IMR-90 (cell line): ENCODE measurements around the gene NBEAL1. TPM values are rescaled to one million over a fixed set of nuclear protein-coding genes. Genes with fewer than 3 reads are reported as not detected.

Experiments
- ATAC-seq: fragments of 200-7000 bp; cut with Tn5 transposase; 2 replicates; pipeline ENCODE4 v1.9.1; 2020; ENCODE audit warnings: low read depth, mild to moderate bottlenecking, moderate library complexity
- BruUV-seq: library from RNA; stranded (reverse); fragments of 400-500 nt; replicated peaks from 2 replicates; lab custom pipeline; 2021; lab: Mats Ljungman, UMichigan
- CTCF ChIA-PET: fragments of 300-600 bp; formaldehyde crosslinking; extraction: SDS; loops from one replicate; lab custom pipeline; 2021; ENCODE audit warnings: antibody characterized with exemption; lab: Yijun Ruan, JAX
- POLR2A ChIA-PET: fragments of 300-600 bp; sonication (Branson Sonifier 250); formaldehyde crosslinking; loops from one replicate; lab custom pipeline; 2022; ENCODE audit warnings: antibody characterized with exemption; ENCODE audit not compliant: unreplicated experiment; lab: Charles Lee
- DNase-seq: peaks from one replicate; pipeline ENCODE4 v3.0.0; 2013
- H2AFZ ChIP-seq: replicated peaks from 2 replicates; pipeline ENCODE3; 2013; ENCODE audit warnings: low read length, mild to moderate bottlenecking; ENCODE audit not compliant: poor library complexity
- H2AK5ac ChIP-seq: 2 replicates; pipeline ENCODE4 v1.6.1; 2013; ENCODE audit warnings: low read depth, low read length, inconsistent platforms
- H2AK9ac ChIP-seq: replicated peaks from 2 replicates; pipeline ENCODE3; 2013; ENCODE audit warnings: mild to moderate bottlenecking, low read depth, low read length, moderate library complexity; ENCODE audit not compliant: poor library complexity
- H2BK120ac ChIP-seq: 2 replicates; pipeline ENCODE4 v1.6.1; 2013; ENCODE audit warnings: low read depth, low read length, inconsistent platforms
- H2BK15ac ChIP-seq: 3 replicates; pipeline ENCODE4 v1.6.1; 2013; ENCODE audit warnings: low read depth, low read length, inconsistent platforms
- H2BK20ac ChIP-seq: 2 replicates; pipeline ENCODE4 v1.6.1; 2013; ENCODE audit warnings: low read depth, mild to moderate bottlenecking, inconsistent platforms, low read length, moderate library complexity
- H2BK5ac ChIP-seq: 2 replicates; pipeline ENCODE4 v1.6.1; 2013; ENCODE audit warnings: mild to moderate bottlenecking, low read depth, low read length, inconsistent platforms; ENCODE audit not compliant: poor library complexity, severe bottlenecking
- H3K14ac ChIP-seq: replicated peaks from 2 replicates; pipeline ENCODE4 v1.6.1; 2013; ENCODE audit warnings: low read depth, low read length, inconsistent platforms
- H3K18ac ChIP-seq: 2 replicates; pipeline ENCODE4 v1.6.1; 2013; ENCODE audit warnings: low read depth, low read length, control low read depth
- H3K23ac ChIP-seq: 2 replicates; pipeline ENCODE4 v1.6.1; 2013; ENCODE audit warnings: low read depth, low read length, inconsistent platforms
- H3K27ac ChIP-seq: 2 replicates; pipeline ENCODE4 v1.5.1; 2013; ENCODE audit warnings: mild to moderate bottlenecking, control low read depth, low read length; ENCODE audit not compliant: insufficient read depth
- H3K27me3 ChIP-seq: 2 replicates; pipeline ENCODE4 v1.6.1; 2013; ENCODE audit warnings: low read length; ENCODE audit not compliant: control insufficient read depth, insufficient read depth
- H3K36me3 ChIP-seq: 2 replicates; pipeline ENCODE4 v1.6.1; 2013; ENCODE audit warnings: low read length, mixed read lengths; ENCODE audit not compliant: control insufficient read depth, insufficient read depth
- H3K4ac ChIP-seq: 2 replicates; pipeline ENCODE4 v1.6.1; 2013; ENCODE audit warnings: low read depth, low read length, inconsistent platforms
- H3K4me1 ChIP-seq: 2 replicates; pipeline ENCODE4 v1.6.1; 2013; ENCODE audit warnings: low read length, mixed read lengths; ENCODE audit not compliant: control insufficient read depth, insufficient read depth
- H3K4me2 ChIP-seq: 2 replicates; pipeline ENCODE4 v1.6.1; 2013; ENCODE audit warnings: low read depth, mild to moderate bottlenecking, control low read depth, low read length, moderate library complexity
- H3K4me3 ChIP-seq: 2 replicates; pipeline ENCODE4 v1.5.1; 2013; ENCODE audit warnings: low read depth, mild to moderate bottlenecking, control low read depth, low read length, moderate library complexity; ENCODE audit not compliant: insufficient read depth
- H3K56ac ChIP-seq: 2 replicates; pipeline ENCODE4 v1.6.1; 2013; ENCODE audit warnings: low read length, inconsistent platforms; ENCODE audit not compliant: insufficient read depth; ENCODE audit errors: extremely low read depth
- H3K79me1 ChIP-seq, 2 experiments: 2 replicates each; pipeline ENCODE4 v1.6.1; 2013; ENCODE audit warnings: low read length in 2 of 2, inconsistent platforms in 1 of 2, low read depth in 1 of 2
- H3K9ac ChIP-seq: 2 replicates; pipeline ENCODE4 v1.6.1; 2013; ENCODE audit warnings: low read depth, low read length, control low read depth
- H3K9me1 ChIP-seq: 2 replicates; pipeline ENCODE4 v1.6.1; 2013; ENCODE audit warnings: low read length, inconsistent platforms; ENCODE audit not compliant: insufficient read depth
- H3K9me3 ChIP-seq: 2 replicates; pipeline ENCODE4 v1.6.1; 2013; ENCODE audit warnings: low read length; ENCODE audit not compliant: control insufficient read depth, insufficient read depth
- H4K20me1 ChIP-seq: 2 replicates; pipeline ENCODE4 v1.6.1; 2013; ENCODE audit warnings: low read length, inconsistent platforms; ENCODE audit not compliant: insufficient read depth
- H4K5ac ChIP-seq: 2 replicates; pipeline ENCODE4 v1.6.1; 2013; ENCODE audit warnings: mild to moderate bottlenecking, low read depth, low read length, control low read depth
- H4K8ac ChIP-seq, 2 experiments: 2 replicates each; pipeline ENCODE4 v1.6.1; 2013; ENCODE audit warnings: low read depth in 2 of 2, low read length in 2 of 2, control low read depth in 1 of 2, inconsistent platforms in 1 of 2
- H4K91ac ChIP-seq: 2 replicates; pipeline ENCODE4 v1.6.1; 2013; ENCODE audit warnings: low read depth, low read length, inconsistent platforms; ENCODE audit not compliant: insufficient read depth
- BHLHE40 ChIP-seq: fragments of 150-350 bp; IDR thresholded peaks from 2 replicates; pipeline ENCODE4 v1.6.1; 2016; ENCODE audit warnings: mild to moderate bottlenecking, low read depth, low read length
- CEBPB ChIP-seq: IDR thresholded peaks from 2 replicates; pipeline ENCODE4 v1.6.1; 2012; ENCODE audit warnings: low read depth, low read length, improper control_type of control experiment
- CHD1 ChIP-seq: IDR thresholded peaks from 2 replicates; pipeline ENCODE4 v1.6.1; 2012; ENCODE audit warnings: low read depth, low read length, improper control_type of control experiment
- CTCF ChIP-seq: conservative IDR thresholded peaks from 2 replicates; pipeline ENCODE4 v1.5.1; 2012; ENCODE audit warnings: mild to moderate bottlenecking, low read depth, low read length, improper control_type of control experiment
- ELK1 ChIP-seq: fragments of 150-350 bp; IDR thresholded peaks from 2 replicates; pipeline ENCODE4 v1.6.1; 2016; ENCODE audit warnings: low read depth, mild to moderate bottlenecking, low read length, moderate library complexity, borderline replicate concordance
- FOS ChIP-seq: fragments of 150-350 bp; IDR thresholded peaks from 2 replicates; pipeline ENCODE4 v1.6.1; 2016; ENCODE audit warnings: low read depth, low read length
- MAFK ChIP-seq: IDR thresholded peaks from 2 replicates; pipeline ENCODE4 v1.6.1; 2012; ENCODE audit warnings: low read depth, low read length, improper control_type of control experiment
- MAZ ChIP-seq: IDR thresholded peaks from 2 replicates; pipeline ENCODE4 v1.6.1; 2012; ENCODE audit warnings: low read depth, mild to moderate bottlenecking, low read length, improper control_type of control experiment, moderate library complexity, borderline replicate concordance
- MXI1 ChIP-seq: IDR thresholded peaks from 2 replicates; pipeline ENCODE4 v1.6.1; 2012; ENCODE audit warnings: low read depth, mild to moderate bottlenecking, low read length, moderate library complexity, borderline replicate concordance
- NFE2L2 ChIP-seq: fragments of 150-350 bp; IDR thresholded peaks from 2 replicates; pipeline ENCODE4 v1.6.1; 2016; ENCODE audit warnings: low read depth, mild to moderate bottlenecking, low read length
- POLR2A ChIP-seq: IDR thresholded peaks from 2 replicates; pipeline ENCODE4 v1.6.1; 2012; ENCODE audit warnings: mild to moderate bottlenecking, low read depth, low read length
- RAD21 ChIP-seq: IDR thresholded peaks from 2 replicates; pipeline ENCODE4 v1.6.1; 2012; ENCODE audit warnings: low read length, improper control_type of control experiment
- RCOR1 ChIP-seq: IDR thresholded peaks from 2 replicates; pipeline ENCODE4 v1.6.1; 2012; ENCODE audit warnings: mild to moderate bottlenecking, low read length, improper control_type of control experiment; ENCODE audit not compliant: insufficient replicate concordance
- RFX5 ChIP-seq: IDR thresholded peaks from 2 replicates; pipeline ENCODE4 v1.8.0; 2012; ENCODE audit warnings: low read depth, mild to moderate bottlenecking, low read length, moderate library complexity
- SMC3 ChIP-seq: fragments of 150-350 bp; IDR thresholded peaks from 2 replicates; pipeline ENCODE4 v1.6.1; 2016; ENCODE audit warnings: low read depth, mild to moderate bottlenecking, antibody characterized with exemption, low read length, moderate library complexity
- USF2 ChIP-seq: fragments of 150-350 bp; IDR thresholded peaks from 2 replicates; pipeline ENCODE4 v1.6.1; 2017; ENCODE audit warnings: mild to moderate bottlenecking, antibody characterized with exemption, low read length, low read depth
- WGBS, 2 experiments: methylation state at CpG; one replicate each; pipeline versions ENCODE4 v1.1.5 to v1.1.7; 2013; ENCODE audit warnings: missing lambda C conversion rate in 2 of 2; ENCODE audit not compliant: insufficient read length in 1 of 2; ENCODE audit errors: extremely low coverage in 2 of 2; 5-methylcytosine and 5-hydroxymethylcytosine counted together
- dilution Hi-C: fragments of 300-500 bp; cut with HindIII; formaldehyde crosslinking; loops from one replicate; pipeline ENCODE4 v1.14.3; 2018; ENCODE audit warnings: low sequenced_read_pairs; ENCODE audit not compliant: unreplicated experiment
- in situ Hi-C: fragments of 300-500 bp; cut with MboI; formaldehyde crosslinking; loops from 3 replicates; pipeline ENCODE4 v1.14.3; 2019; ENCODE audit warnings: low sequenced_read_pairs, inconsistent platforms, mixed read lengths
- intact Hi-C: fragments of 100-400 bp; cut with micrococcal nuclease; formaldehyde crosslinking; loops from 2 replicates; pipeline ENCODE4 v1.10.0; 2022
- polyA plus RNA-seq, 3 experiments: library from polyadenylated mRNA; depleted of rRNA; stranded (reverse); fragments of >200 nt; gene quantifications; 2 replicates each; pipeline ENCODE4 v1.2.3, GENCODE V29; 2012; ENCODE audit warnings: low replicate concordance in 1 of 3
- total RNA-seq: library from RNA; depleted of rRNA; stranded (reverse); fragments of >200 nt; gene quantifications from 2 replicates; pipeline ENCODE4 v1.2.3, GENCODE V29; 2012

Gene NBEAL1
- total and polyA plus RNA-seq, 2 of the 4 experiments (the other 2 are of a cell fraction): 6.4 to 38.0 TPM

GRCh38 chr2:203021991-203022390 is 7.3 kb downstream of the NBEAL1 start:
- TF ChIP-seq POLR2A (no peak), RCOR1 (no peak), SMC3 (no peak), RFX5 (no peak), ELK1 (no peak), MAFK (no peak), CTCF (no peak), FOS (no peak), USF2 (no peak), NFE2L2 (no peak), MAZ (no peak), BHLHE40 (no peak), CEBPB (no peak), CHD1 (no peak), MXI1 (no peak), RAD21 (no peak)
- no peak for DNase-seq
- peaks cover 9% of the 10 kb centered on the region; the same call in 1 of the 2 replicates for H4K20me1 ChIP-seq
- no peak for ATAC-seq
- no peak overlapping the region for H2BK5ac ChIP-seq
- peaks cover 0 to 39% of the 10 kb centered on the region in 2 experiments for H3K79me1 ChIP-seq
- H2BK15ac ChIP-seq: no peak overlapping the region
- intact Hi-C loops (no loop called here), in situ Hi-C loops (no loop called here), dilution Hi-C loops (no loop called here)
- no peak overlapping the region for H2AK5ac ChIP-seq
- no peak overlapping the region for H3K9ac ChIP-seq
- H2AFZ ChIP-seq: no peak overlapping the region
- no peaks in the 10 kb centered on the region for H3K9me3 ChIP-seq
- H4K91ac ChIP-seq: no peak overlapping the region
- no peak overlapping the region for H3K14ac ChIP-seq
- H2BK20ac ChIP-seq: no peak overlapping the region
- H3K18ac ChIP-seq: no peak overlapping the region
- H3K4me2 ChIP-seq: peak overlapping the region; percentile 44; the same call in 1 of the 2 replicates
- H4K8ac ChIP-seq: no peak overlapping the region
- POLR2A ChIA-PET: no interaction called here
- H3K36me3 ChIP-seq: peaks cover 1% of the 10 kb centered on the region; the same call in 1 of the 2 replicates
- no peaks in the 10 kb centered on the region for H3K27me3 ChIP-seq
- no peak overlapping the region for H3K27ac ChIP-seq
- H3K4me1 ChIP-seq: peaks cover 2% of the 10 kb centered on the region
- H3K56ac ChIP-seq: no peak overlapping the region
- WGBS, 2 experiments: no CpG with 5 or more reads among the region's 4 CpGs
- no peak overlapping the region for H4K5ac ChIP-seq
- H2AK9ac ChIP-seq: no peak overlapping the region
- no peak overlapping the region for H2BK120ac ChIP-seq
- 0 out of 2 replicates have a peak, but pooled peaks cover 3% of the 10 kb centered on the region for H3K9me1 ChIP-seq
- no peak overlapping the region for H3K4me3 ChIP-seq
- H3K4ac ChIP-seq: no peak overlapping the region
- no TSS peak for BruUV-seq
- CTCF ChIA-PET: no interaction called here
- no peak overlapping the region for H3K23ac ChIP-seq
